ENCODE data around the gene TMEM165.

The TMEM165 gene

DNA sequence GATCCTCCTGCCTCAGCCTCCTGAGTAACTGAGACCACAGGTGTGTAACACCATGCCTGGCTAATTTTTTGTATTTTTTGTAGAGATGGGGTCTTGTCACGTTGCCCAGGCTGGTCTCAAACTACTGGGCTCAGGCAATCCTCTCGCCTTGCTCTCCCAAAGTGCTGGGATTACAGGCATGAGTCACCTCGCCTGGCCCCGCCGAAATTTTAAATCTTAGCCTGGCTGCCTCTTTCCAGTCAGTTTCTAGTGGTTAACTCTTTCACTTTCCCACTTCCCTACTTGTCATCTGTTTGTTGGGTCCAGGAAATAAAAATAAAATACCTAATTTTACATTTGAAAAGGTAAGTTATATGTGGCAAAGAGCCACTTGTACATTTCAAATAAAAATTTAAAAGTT is 62.4 kb downstream of the TMEM165 start:
- no peak for DNase-seq (ENCODE audit: low spot score)

- DNase-seq (ENCODE audit: low spot score) = no peak
Measured at GRCh38 chr4:55458611-55459010, 62.9 kb downstream of the TMEM165 start.

- no peak for DNase-seq (ENCODE audit: low spot score)
Measured at GRCh38 chr4:55466001-55466400, 70.2 kb downstream of the TMEM165 start.

DNA sequence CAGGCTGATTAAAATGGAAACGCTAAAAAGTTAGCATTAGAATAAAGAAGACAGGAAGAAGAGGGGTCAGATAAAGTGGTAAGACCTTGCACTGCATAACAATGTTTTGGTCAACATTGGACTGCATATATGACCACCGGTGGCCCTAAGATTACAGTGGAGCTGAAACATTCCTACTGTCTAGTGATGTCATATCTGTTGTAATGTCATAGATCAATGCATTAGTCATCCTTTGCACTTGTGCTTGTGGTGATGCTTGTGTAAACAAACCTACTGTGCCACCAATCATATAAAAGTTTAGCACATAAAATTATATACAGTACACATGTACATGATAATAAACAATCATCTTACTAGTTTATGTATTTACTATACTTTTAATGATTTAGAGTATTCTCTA is 73.0 kb downstream of the TMEM165 start:
- no peak for DNase-seq (ENCODE audit: low spot score)

- DNase-seq (ENCODE audit: low spot score) = no peak
Measured at GRCh38 chr4:55469979-55470378, 74.2 kb downstream of the TMEM165 start.
